ENCODE data around the gene SMIM7.

DNA sequence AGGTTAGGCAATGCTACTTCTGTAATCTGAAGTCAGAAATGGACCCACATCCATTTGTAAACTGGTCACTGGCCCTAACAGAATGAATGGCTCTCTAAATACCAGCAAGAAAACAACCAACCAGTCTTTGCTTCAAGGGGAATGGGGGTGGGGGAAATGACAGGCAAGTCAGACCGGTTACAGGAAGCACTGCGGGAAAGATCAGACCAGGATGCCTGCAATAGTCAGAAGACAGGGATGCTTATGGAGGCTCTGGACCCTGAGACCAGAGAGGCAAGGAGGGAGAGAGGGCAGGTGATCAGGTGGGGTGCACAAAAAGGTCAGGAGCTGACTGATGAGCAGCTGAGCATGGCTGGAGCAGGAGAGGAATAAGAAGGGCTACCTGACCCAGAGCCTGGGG lies 45.0 kb downstream of the SMIM7 start:
- TF ChIP-seq CTCF (IDR thresholded peaks at IDR 0.05), result no peak
- no peak for TF ChIP-seq POLR2A (IDR thresholded peaks at IDR 0.05)
